HepG2 (cell line): Measurements from ENCODE around the gene VPS50. TPM values are rescaled to one million over a fixed set of nuclear protein-coding genes. Genes with fewer than 3 reads are reported as not detected.

Experiments used
- ATAC-seq: fragments of 200-7000 bp; cut with Tn5 transposase; 3 replicates; pipeline ENCODE4 v1.9.1; 2020; ENCODE audit warnings: mild to moderate bottlenecking, moderate library complexity
- BruUV-seq: library from RNA; stranded (reverse); fragments of 400-500 nt; replicated peaks from 2 replicates; lab custom pipeline; 2021; lab: Mats Ljungman, UMichigan
- CTCF ChIA-PET: fragments of 300-600 bp; formaldehyde crosslinking; extraction: SDS; loops from one replicate; lab custom pipeline; 2021; ENCODE audit warnings: low total read pairs, inconsistent platforms, low intra/inter-chr PET ratio; lab: Yijun Ruan, JAX
- POLR2A ChIA-PET: fragments of 350-600 bp; sonication (Branson Sonifier 250); formaldehyde crosslinking; loops from one replicate; lab custom pipeline; 2020; ENCODE audit warnings: antibody characterized with exemption, inconsistent platforms; lab: Yijun Ruan, JAX
- DNase-seq: peaks from one replicate; pipeline ENCODE4 v3.0.0-alpha.2; 2015; ENCODE audit warnings: low spot score
- FAIRE-seq: peaks from 3 replicates; lab custom pipeline; 2011; peaks lifted over from hg19 to GRCh38; lab: Jason Lieb, UNC
- H2AFZ ChIP-seq: one replicate; pipeline ENCODE4 v1.6.1; 2011; ENCODE audit warnings: low read length, inconsistent platforms
- H3K27ac ChIP-seq: fragments of 300-600 bp; 3 replicates; pipeline ENCODE4 v1.8.0; 2011; ENCODE audit warnings: mixed run types, mild to moderate bottlenecking, mixed read lengths, low read length, inconsistent platforms; ENCODE audit not compliant: insufficient read depth; ENCODE audit errors: extremely low read length
- H3K27me3 ChIP-seq, 2 experiments: fragments of 200-600 bp in 1 of 2; 2 replicates in 1 of 2; 3 replicates in 1 of 2; pipeline versions ENCODE4 v1.6.0 to v1.8.0; 2011; ENCODE audit warnings: low read length in 2 of 2, mild to moderate bottlenecking in 2 of 2, moderate library complexity in 2 of 2, inconsistent platforms in 1 of 2; ENCODE audit not compliant: insufficient read depth in 2 of 2, control insufficient read depth in 1 of 2
- H3K36me3 ChIP-seq, 2 experiments: fragments of 200-600 bp in 1 of 2; replicated peaks in 1 of 2; 2 replicates in 1 of 2; 3 replicates in 1 of 2; pipeline versions ENCODE4 v1.5.1 to v1.8.0; 2011; ENCODE audit warnings: low read length in 2 of 2, inconsistent platforms in 1 of 2; ENCODE audit not compliant: insufficient read depth in 2 of 2, control insufficient read depth in 1 of 2
- H3K4me1 ChIP-seq: 2 replicates; pipeline ENCODE4 v1.5.1; 2012; ENCODE audit warnings: low read length, inconsistent platforms; ENCODE audit not compliant: insufficient read depth
- H3K4me2 ChIP-seq: 2 replicates; pipeline ENCODE4 v1.6.0; 2011; ENCODE audit warnings: low read depth, low read length, inconsistent platforms
- H3K4me3 ChIP-seq, 3 experiments: fragments of 200-600 bp in 1 of 3; sonication (generic), shearing (Covaris generic) in 1 of 3; replicated peaks in 1 of 3; 2 replicates each; pipeline ENCODE4 v1.5.1; 2011 to 2016; ENCODE audit warnings: low read length in 3 of 3, inconsistent platforms in 2 of 3, low read depth in 2 of 3, mild to moderate bottlenecking in 2 of 3, control low read depth in 1 of 3, mixed read lengths in 1 of 3; ENCODE audit not compliant: insufficient read depth in 1 of 3
- H3K79me2 ChIP-seq: one replicate; pipeline ENCODE4 v1.6.1; 2011; ENCODE audit warnings: low read length, inconsistent platforms; ENCODE audit not compliant: insufficient read depth
- H3K9ac ChIP-seq: 2 replicates; pipeline ENCODE4 v1.6.0; 2011; ENCODE audit warnings: mild to moderate bottlenecking, low read depth, low read length, inconsistent platforms; ENCODE audit not compliant: insufficient read depth
- H3K9me3 ChIP-seq: 2 replicates; pipeline ENCODE4 v1.5.1; 2012; ENCODE audit warnings: mild to moderate bottlenecking, low read length
- H4K20me1 ChIP-seq: 2 replicates; pipeline ENCODE4 v1.6.0; 2011; ENCODE audit warnings: inconsistent platforms, mild to moderate bottlenecking, low read length, moderate library complexity; ENCODE audit not compliant: insufficient read depth
- ETV6 ChIP-seq: sonication (generic); formaldehyde crosslinking; conservative IDR thresholded peaks from 2 replicates; pipeline ENCODE4 v1.4.0; 2020; ENCODE audit warnings: missing genetic modification reagents
- MED1 ChIP-seq: sonication (generic); formaldehyde crosslinking; IDR thresholded peaks from 2 replicates; pipeline ENCODE4 v1.4.0; 2020; ENCODE audit warnings: missing genetic modification reagents
- NFE2 ChIP-seq: sonication (generic); formaldehyde crosslinking; IDR thresholded peaks from 2 replicates; pipeline ENCODE4 v1.4.0; 2020; ENCODE audit warnings: missing genetic modification reagents
- PRPF4 ChIP-seq: fragments of 200-400 bp; formaldehyde crosslinking; IDR thresholded peaks from 2 replicates; pipeline ENCODE4 v1.6.1; 2016; ENCODE audit warnings: low read length, low read depth; ENCODE audit not compliant: poor library complexity, severe bottlenecking
- RARA ChIP-seq: IDR thresholded peaks from 2 replicates; pipeline ENCODE4 v1.6.1; 2016; ENCODE audit warnings: missing genetic modification reagents, missing compliant biosample characterization
- RNF219 ChIP-seq: sonication (generic); formaldehyde crosslinking; IDR thresholded peaks from 2 replicates; pipeline ENCODE4 v1.5.0; 2020; ENCODE audit warnings: mild to moderate bottlenecking, missing genetic modification reagents
- SIN3B ChIP-seq: fragments of 150-350 bp; IDR thresholded peaks from 2 replicates; pipeline ENCODE4 v1.6.1; 2014; ENCODE audit warnings: low read length
- TBP ChIP-seq: sonication (generic); formaldehyde crosslinking; IDR thresholded peaks from 2 replicates; pipeline ENCODE4 v1.5.0; 2020; ENCODE audit warnings: missing genetic modification reagents
- ZBTB8A ChIP-seq: sonication (generic); formaldehyde crosslinking; IDR thresholded peaks from 2 replicates; pipeline ENCODE4 v1.4.0; 2020; ENCODE audit warnings: mild to moderate bottlenecking, low read depth, missing genetic modification reagents, borderline replicate concordance
- ZNF232 ChIP-seq: sonication (generic); formaldehyde crosslinking; IDR thresholded peaks from 2 replicates; pipeline ENCODE4 v1.4.0; 2020; ENCODE audit warnings: missing genetic modification reagents, borderline replicate concordance
- ZNF343 ChIP-seq: sonication (generic); formaldehyde crosslinking; IDR thresholded peaks from 2 replicates; pipeline ENCODE4 v1.4.0; 2020; ENCODE audit warnings: mild to moderate bottlenecking, missing genetic modification reagents
- ZNF746 ChIP-seq: sonication (generic); formaldehyde crosslinking; IDR thresholded peaks from 2 replicates; pipeline ENCODE4 v1.8.0; 2022; ENCODE audit warnings: mild to moderate bottlenecking, missing genetic modification reagents
- ZNF747 ChIP-seq: sonication (generic); formaldehyde crosslinking; IDR thresholded peaks from 2 replicates; pipeline ENCODE4 v1.8.1; 2023; ENCODE audit warnings: missing genetic modification reagents, mild to moderate bottlenecking, borderline replicate concordance
- ZSCAN25 ChIP-seq: sonication (generic); formaldehyde crosslinking; IDR thresholded peaks from 2 replicates; pipeline ENCODE4 v1.8.0; 2022; ENCODE audit warnings: mild to moderate bottlenecking, missing genetic modification reagents
- WGBS: methylation state at CpG from one replicate; pipeline ENCODE4 v1.1.6; 2017; ENCODE audit warnings: low lambda C conversion rate; 5-methylcytosine and 5-hydroxymethylcytosine counted together
- in situ Hi-C: cut with HindIII; loops from 2 replicates; pipeline ENCODE4 v1.10.0; 2017; ENCODE audit warnings: low pct_unique_long_range_greater_than_20kb; ENCODE audit not compliant: extremely low pct_ligation_motif_present
- intact Hi-C: fragments of 100-400 bp; cut with micrococcal nuclease; formaldehyde crosslinking; loops from one replicate; pipeline ENCODE4 v1.10.0; 2022; ENCODE audit not compliant: unreplicated experiment
- polyA plus RNA-seq, 8 experiments: library from polyadenylated mRNA; depleted of rRNA in 3 of 8; stranded (reverse) in 7 of 8; unstranded in 1 of 8; fragments of >200 nt; fragmentation: Illumina TruSeq in 4 of 8; extraction: Trizol in 4 of 8; gene quantifications; 2 replicates each; pipeline versions ENCODE4 v1.2.1 to v1.2.3, GENCODE V29; 2011 to 2016; ENCODE audit warnings: low read depth in 4 of 8, missing spikeins in 1 of 8, mixed read lengths in 1 of 8; ENCODE audit not compliant: insufficient read depth in 1 of 8
- total RNA-seq, 5 experiments: library from RNA; depleted of rRNA; stranded (reverse); fragments of >200 nt; fragmentation: Illumina TruSeq; extraction: Trizol; gene quantifications; 2 replicates each; pipeline ENCODE4 v1.2.3, GENCODE V29; 2016; ENCODE audit warnings: low read depth in 1 of 5
- TF ChIP-seq, protein P1 (sequence below): sonication (generic); formaldehyde crosslinking; IDR thresholded peaks from 2 replicates; pipeline ENCODE4 v1.4.0; 2020; ENCODE audit warnings: missing genetic modification reagents, borderline replicate concordance
- TF ChIP-seq, protein P2 (sequence below): sonication (generic); formaldehyde crosslinking; IDR thresholded peaks from 2 replicates; pipeline ENCODE4 v1.4.0; 2020; ENCODE audit warnings: missing genetic modification reagents, mild to moderate bottlenecking, borderline replicate concordance
- TF ChIP-seq, protein P3 (sequence below): sonication (generic); formaldehyde crosslinking; IDR thresholded peaks from 2 replicates; pipeline ENCODE4 v1.5.1; 2020; ENCODE audit warnings: mild to moderate bottlenecking, moderate library complexity, missing genetic modification reagents

VPS50 gene
- total and polyA plus RNA-seq, 2 of the 13 experiments (the other 11 are each of a cell fraction or from before 2014, with no cell fraction given), result 10.3 to 20.4 TPM

DNA sequence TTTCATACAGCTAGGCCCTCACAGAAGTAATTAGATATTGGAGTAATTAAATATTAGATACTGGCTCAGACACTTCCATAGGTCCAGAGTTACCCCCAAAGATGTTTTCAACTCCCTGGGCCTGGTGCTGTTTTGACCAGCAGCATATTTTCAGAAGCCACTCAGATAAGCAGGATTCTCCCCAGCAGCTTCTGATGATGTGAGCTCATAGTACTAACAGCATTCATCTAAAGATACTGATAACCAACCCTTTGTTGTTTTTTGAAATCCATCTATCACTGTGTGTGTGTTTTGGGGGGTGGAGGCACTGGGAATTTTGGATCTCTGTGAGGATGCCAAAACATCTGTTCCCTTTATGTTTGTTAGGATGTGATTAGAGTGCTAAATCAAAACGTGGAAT, 52.7 kb downstream of the VPS50 start:
- CTCF ChIA-PET, result no interaction called here
- intact Hi-C loops, result no loop called here
- TF ChIP-seq ZNF747 (CRISPR knock-in tag), result no peak
- no peak for TF ChIP-seq ZNF746 (CRISPR knock-in tag)
- TF ChIP-seq ZBTB8A (CRISPR knock-in tag), result no peak
- no peak for TF ChIP-seq TBP (CRISPR knock-in tag)
- TF ChIP-seq MED1 (CRISPR knock-in tag), result no peak
- TF ChIP-seq, protein P1, sequence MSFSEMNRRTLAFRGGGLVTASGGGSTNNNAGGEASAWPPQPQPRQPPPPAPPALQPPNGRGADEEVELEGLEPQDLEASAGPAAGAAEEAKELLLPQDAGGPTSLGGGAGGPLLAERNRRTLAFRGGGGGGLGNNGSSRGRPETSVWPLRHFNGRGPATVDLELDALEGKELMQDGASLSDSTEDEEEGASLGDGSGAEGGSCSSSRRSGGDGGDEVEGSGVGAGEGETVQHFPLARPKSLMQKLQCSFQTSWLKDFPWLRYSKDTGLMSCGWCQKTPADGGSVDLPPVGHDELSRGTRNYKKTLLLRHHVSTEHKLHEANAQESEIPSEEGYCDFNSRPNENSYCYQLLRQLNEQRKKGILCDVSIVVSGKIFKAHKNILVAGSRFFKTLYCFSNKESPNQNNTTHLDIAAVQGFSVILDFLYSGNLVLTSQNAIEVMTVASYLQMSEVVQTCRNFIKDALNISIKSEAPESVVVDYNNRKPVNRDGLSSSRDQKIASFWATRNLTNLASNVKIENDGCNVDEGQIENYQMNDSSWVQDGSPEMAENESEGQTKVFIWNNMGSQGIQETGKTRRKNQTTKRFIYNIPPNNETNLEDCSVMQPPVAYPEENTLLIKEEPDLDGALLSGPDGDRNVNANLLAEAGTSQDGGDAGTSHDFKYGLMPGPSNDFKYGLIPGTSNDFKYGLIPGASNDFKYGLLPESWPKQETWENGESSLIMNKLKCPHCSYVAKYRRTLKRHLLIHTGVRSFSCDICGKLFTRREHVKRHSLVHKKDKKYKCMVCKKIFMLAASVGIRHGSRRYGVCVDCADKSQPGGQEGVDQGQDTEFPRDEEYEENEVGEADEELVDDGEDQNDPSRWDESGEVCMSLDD (CRISPR knock-in tag), result no peak
- no peak for TF ChIP-seq PRPF4
- TF ChIP-seq RNF219 (CRISPR knock-in tag), result no peak
- TF ChIP-seq ZSCAN25, result no peak
- no peak for TF ChIP-seq RARA (CRISPR knock-in tag)
- no peak for TF ChIP-seq SIN3B
- TF ChIP-seq ZNF232, result no peak
- TF ChIP-seq, protein P2, sequence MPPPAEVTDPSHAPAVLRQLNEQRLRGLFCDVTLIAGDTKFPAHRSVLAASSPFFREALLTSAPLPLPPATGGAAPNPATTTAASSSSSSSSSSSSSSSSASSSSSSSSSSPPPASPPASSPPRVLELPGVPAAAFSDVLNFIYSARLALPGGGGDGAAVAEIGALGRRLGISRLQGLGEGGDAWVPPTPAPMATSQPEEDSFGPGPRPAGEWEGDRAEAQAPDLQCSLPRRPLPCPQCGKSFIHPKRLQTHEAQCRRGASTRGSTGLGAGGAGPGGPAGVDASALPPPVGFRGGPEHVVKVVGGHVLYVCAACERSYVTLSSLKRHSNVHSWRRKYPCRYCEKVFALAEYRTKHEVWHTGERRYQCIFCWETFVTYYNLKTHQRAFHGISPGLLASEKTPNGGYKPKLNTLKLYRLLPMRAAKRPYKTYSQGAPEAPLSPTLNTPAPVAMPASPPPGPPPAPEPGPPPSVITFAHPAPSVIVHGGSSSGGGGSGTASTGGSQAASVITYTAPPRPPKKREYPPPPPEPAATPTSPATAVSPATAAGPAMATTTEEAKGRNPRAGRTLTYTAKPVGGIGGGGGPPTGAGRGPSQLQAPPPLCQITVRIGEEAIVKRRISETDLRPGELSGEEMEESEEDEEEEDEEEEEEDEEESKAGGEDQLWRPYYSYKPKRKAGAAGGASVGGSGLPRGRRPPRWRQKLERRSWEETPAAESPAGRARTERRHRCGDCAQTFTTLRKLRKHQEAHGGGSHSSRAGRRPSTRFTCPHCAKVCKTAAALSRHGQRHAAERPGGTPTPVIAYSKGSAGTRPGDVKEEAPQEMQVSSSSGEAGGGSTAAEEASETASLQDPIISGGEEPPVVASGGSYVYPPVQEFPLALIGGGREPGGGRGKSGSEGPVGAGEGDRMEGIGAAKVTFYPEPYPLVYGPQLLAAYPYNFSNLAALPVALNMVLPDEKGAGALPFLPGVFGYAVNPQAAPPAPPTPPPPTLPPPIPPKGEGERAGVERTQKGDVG, result no peak
- TF ChIP-seq NFE2 (CRISPR knock-in tag), result no peak
- TF ChIP-seq ETV6 (CRISPR knock-in tag), result no peak
- TF ChIP-seq, protein P3, sequence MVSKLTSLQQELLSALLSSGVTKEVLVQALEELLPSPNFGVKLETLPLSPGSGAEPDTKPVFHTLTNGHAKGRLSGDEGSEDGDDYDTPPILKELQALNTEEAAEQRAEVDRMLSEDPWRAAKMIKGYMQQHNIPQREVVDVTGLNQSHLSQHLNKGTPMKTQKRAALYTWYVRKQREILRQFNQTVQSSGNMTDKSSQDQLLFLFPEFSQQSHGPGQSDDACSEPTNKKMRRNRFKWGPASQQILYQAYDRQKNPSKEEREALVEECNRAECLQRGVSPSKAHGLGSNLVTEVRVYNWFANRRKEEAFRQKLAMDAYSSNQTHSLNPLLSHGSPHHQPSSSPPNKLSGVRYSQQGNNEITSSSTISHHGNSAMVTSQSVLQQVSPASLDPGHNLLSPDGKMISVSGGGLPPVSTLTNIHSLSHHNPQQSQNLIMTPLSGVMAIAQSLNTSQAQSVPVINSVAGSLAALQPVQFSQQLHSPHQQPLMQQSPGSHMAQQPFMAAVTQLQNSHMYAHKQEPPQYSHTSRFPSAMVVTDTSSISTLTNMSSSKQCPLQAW, result no peak
- TF ChIP-seq ZNF343, result no peak

More for the DNA sequence above, 52.7 kb downstream of the VPS50 start:
- H3K36me3 ChIP-seq, result no peaks in the 10 kb centered on the region
- no peak overlapping the region for H3K9ac ChIP-seq
- no peak for DNase-seq
- H3K4me3 ChIP-seq, result no peak overlapping the region
- POLR2A ChIA-PET, result no interaction called here
- no peak overlapping the region for H3K27ac ChIP-seq
- H2AFZ ChIP-seq, result no peak overlapping the region
- no peaks in the 10 kb centered on the region for H3K9me3 ChIP-seq
- ATAC-seq, result no peak
- no peak overlapping the region for H3K4me2 ChIP-seq
- no peak for FAIRE-seq
- no TSS peak for BruUV-seq
- no peaks in the 10 kb centered on the region for H4K20me1 ChIP-seq
- in situ Hi-C loops, result no loop called here
- no peaks in the 10 kb centered on the region for H3K79me2 ChIP-seq
- 48% methylated on average over 1 of the region's 1 CpG for WGBS
- H3K27me3 ChIP-seq, result no peaks in the 10 kb centered on the region
- no peaks in the 10 kb centered on the region for H3K4me1 ChIP-seq
